Mucosa of descending colon (tissue), 3 donors: ENCODE results near the gene MEGF6. TPM values are rescaled to one million over a fixed set of nuclear protein-coding genes. Genes with fewer than 3 reads are reported as not detected.

Source experiments
- ATAC-seq: fragments of 200-7000 bp; cut with Tn5 transposase; one replicate; pipeline ENCODE4 v1.9.1; 2020; ENCODE audit warnings: mild to moderate bottlenecking, moderate library complexity
- DNase-seq, 3 donors: peaks; one replicate each; pipeline ENCODE4 v3.0.0-alpha.2; 2020
- H3K36me3 ChIP-seq: fragments of 200-600 bp; one replicate; pipeline ENCODE4 v1.8.0; 2021; ENCODE audit warnings: low read depth, mild to moderate bottlenecking
- H3K4me1 ChIP-seq: fragments of 200-600 bp; one replicate; pipeline ENCODE4 v1.8.0; 2021; ENCODE audit warnings: low read depth, mild to moderate bottlenecking
- H3K4me3 ChIP-seq: fragments of 200-600 bp; one replicate; pipeline ENCODE4 v1.8.0; 2021; ENCODE audit warnings: mild to moderate bottlenecking
- H3K9me3 ChIP-seq: fragments of 200-600 bp; one replicate; pipeline ENCODE4 v1.8.0; 2021; ENCODE audit warnings: mild to moderate bottlenecking
- CTCF ChIP-seq: fragments of 200-600 bp; IDR thresholded peaks from one replicate; pipeline ENCODE4 v1.8.0; 2022; ENCODE audit warnings: antibody characterized with exemption, mild to moderate bottlenecking
- intact Hi-C, 2 donors: fragments of 100-400 bp; cut with DNase I in 1 of 2; cut with micrococcal nuclease in 1 of 2; formaldehyde crosslinking; loops; one replicate each; pipeline versions ENCODE4 v1.11.0 to v1.11.1; 2022; cut with DNase I, micrococcal nuclease
- total RNA-seq, 3 donors: library from RNA; stranded (reverse); fragmentation: NEBNext Ultra II Directional in 2 of 3; extraction: Animal tissue kit (Norgen Biotek cat#: 25700) in 2 of 3; gene quantifications; one replicate each; pipeline versions ENCODE4 v1.2.1 to v1.2.4, GENCODE V29; 2021 to 2023
- donor health status: DM: no; HTN: no; CAD: no; lungs with moderate emphysema.
- donor health status: DM: no; HTN: no; CAD: no.
- donor health status: DM: no; HTN: yes; CAD: no.

MEGF6 gene
- total RNA-seq, 3 donors from 2014 or later: 6.2 to 12.2 (median 8.5) TPM

GRCh38 chr1:3462356-3463012 is 148.8 kb downstream of the MEGF6 start:
- intact Hi-C loops: no loop called here

GRCh38 chr1:3461934-3462275 is 149.4 kb downstream of the MEGF6 start:
- Histone ChIP-seq H3K4me1 (peaks cover 43% of the 10 kb centered on the region), H3K9me3 (no peaks in the 10 kb centered on the region), H3K36me3 (no peaks in the 10 kb centered on the region), H3K4me3 (no peak overlapping the region)
- ATAC-seq: no peak
- no peak for DNase-seq
- intact Hi-C loops: no loop called here
- TF ChIP-seq CTCF: no peak

More at GRCh38 chr1:3462356-3463012, 148.8 kb downstream of the MEGF6 start:
- DNase-seq (peak in 2 of 3 donors; percentile 1 to 45), ATAC-seq (no peak)
- Histone ChIP-seq H3K36me3 (no peaks in the 10 kb centered on the region), H3K4me3 (no peak overlapping the region), H3K9me3 (no peaks in the 10 kb centered on the region), H3K4me1 (peaks cover 37% of the 10 kb centered on the region)
- TF ChIP-seq CTCF: no peak

- Histone ChIP-seq H3K9me3 (no peaks in the 10 kb centered on the region), H3K4me3 (no peak overlapping the region), H3K4me1 (peaks cover 48% of the 10 kb centered on the region), H3K36me3 (no peaks in the 10 kb centered on the region)
- ATAC-seq (no peak), DNase-seq (peak; percentile 14 to 51 (median 31))
- intact Hi-C loops: no loop called here
- TF ChIP-seq CTCF: no peak
Observed at GRCh38 chr1:3461238-3461933, 149.9 kb downstream of the MEGF6 start.

- Histone ChIP-seq H3K4me3 (no peak overlapping the region), H3K4me1 (peaks cover 55% of the 10 kb centered on the region), H3K9me3 (no peaks in the 10 kb centered on the region), H3K36me3 (no peaks in the 10 kb centered on the region)
- intact Hi-C loops: no loop called here
- DNase-seq: peak; percentile 40 to 53 (median 53)
- TF ChIP-seq CTCF: no peak
- peak; percentile 41 for ATAC-seq
Observed at GRCh38 chr1:3460672-3461131, 150.6 kb downstream of the MEGF6 start.

- no peak for TF ChIP-seq CTCF
- intact Hi-C loops: no loop called here
Observed at GRCh38 chr1:3459940-3460671, 151.2 kb downstream of the MEGF6 start.

More at GRCh38 chr1:3459940-3460671, 151.2 kb downstream of the MEGF6 start:
- Histone ChIP-seq H3K4me3 (no peak overlapping the region), H3K36me3 (no peaks in the 10 kb centered on the region), H3K9me3 (no peaks in the 10 kb centered on the region), H3K4me1 (peaks cover 61% of the 10 kb centered on the region)
- ATAC-seq (peak; percentile 85), DNase-seq (peak; percentile 91 to 93 (median 91))
